Mesenchymal stem cell (in vitro differentiated cells and primary cell): ENCODE measurements around the gene CTSE.
A peak's percentile ranks its signal among the peaks of the same experiment; 100 is the strongest.

Experiments used
- DNase-seq: peaks from one replicate; pipeline ENCODE4 v3.0.0-alpha.2; 2013
- H2AFZ ChIP-seq: one replicate; pipeline ENCODE4 v1.6.1; 2013; ENCODE audit warnings: low read depth, mild to moderate bottlenecking, control low read depth, inconsistent platforms, low read length, moderate library complexity
- H2AK5ac ChIP-seq: 2 replicates; pipeline ENCODE4 v1.6.1; 2013; ENCODE audit warnings: low read length, moderate library complexity, mild to moderate bottlenecking, inconsistent platforms; ENCODE audit not compliant: severe bottlenecking
- H2BK120ac ChIP-seq: one replicate; pipeline ENCODE4 v1.6.1; 2013; ENCODE audit warnings: low read depth, mild to moderate bottlenecking, inconsistent platforms, low read length, moderate library complexity
- H2BK12ac ChIP-seq, 2 experiments: one replicate each; pipeline ENCODE4 v1.6.1; 2013; ENCODE audit warnings: inconsistent platforms in 2 of 2, low read length in 2 of 2, mild to moderate bottlenecking in 2 of 2, moderate library complexity in 2 of 2, control low read depth in 1 of 2
- H2BK15ac ChIP-seq: one replicate; pipeline ENCODE4 v1.6.1; 2013; ENCODE audit warnings: mild to moderate bottlenecking, low read depth, inconsistent platforms; ENCODE audit not compliant: poor library complexity, severe bottlenecking
- H2BK5ac ChIP-seq: 2 replicates; pipeline ENCODE4 v1.6.1; 2013; ENCODE audit warnings: low read depth, mild to moderate bottlenecking, low read length, control low read depth, inconsistent platforms; ENCODE audit not compliant: poor library complexity, severe bottlenecking
- H3K14ac ChIP-seq, 2 experiments: one replicate each; pipeline ENCODE4 v1.6.1; 2013; ENCODE audit warnings: inconsistent platforms in 2 of 2, low read length in 2 of 2, control low read depth in 1 of 2, mild to moderate bottlenecking in 1 of 2, moderate library complexity in 1 of 2
- H3K18ac ChIP-seq, 2 experiments: one replicate each; pipeline ENCODE4 v1.6.1; 2013; ENCODE audit warnings: inconsistent platforms in 2 of 2, low read length in 2 of 2, control low read depth in 1 of 2, low read depth in 1 of 2, mild to moderate bottlenecking in 1 of 2
- H3K23ac ChIP-seq, 2 experiments: one replicate each; pipeline ENCODE4 v1.6.1; 2013; ENCODE audit warnings: inconsistent platforms in 2 of 2, low read length in 2 of 2, mild to moderate bottlenecking in 2 of 2, moderate library complexity in 2 of 2, control low read depth in 1 of 2
- H3K27ac ChIP-seq: 2 replicates; pipeline ENCODE4 v1.5.1; 2013; ENCODE audit warnings: mild to moderate bottlenecking, moderate library complexity, low read length, control low read depth, inconsistent platforms; ENCODE audit not compliant: poor library complexity, severe bottlenecking
- H3K27me3 ChIP-seq, 2 experiments: 2 replicates each; pipeline versions ENCODE4 v1.6.1 to v1.7.0; 2013; ENCODE audit warnings: low read length in 2 of 2, mild to moderate bottlenecking in 2 of 2, moderate library complexity in 2 of 2, control low read depth in 1 of 2, inconsistent platforms in 1 of 2; ENCODE audit not compliant: control insufficient read depth in 1 of 2, insufficient read depth in 1 of 2
- H3K36me3 ChIP-seq, 2 experiments: 2 replicates each; pipeline versions ENCODE4 v1.6.1 to v1.7.0; 2013; ENCODE audit warnings: low read length in 2 of 2, control low read depth in 1 of 2, inconsistent platforms in 1 of 2, low read depth in 1 of 2, mild to moderate bottlenecking in 1 of 2; ENCODE audit not compliant: insufficient read depth in 2 of 2, control insufficient read depth in 1 of 2
- H3K4ac ChIP-seq, 2 experiments: one replicate each; pipeline ENCODE4 v1.6.1; 2013; ENCODE audit warnings: inconsistent platforms in 2 of 2, low read length in 2 of 2, mild to moderate bottlenecking in 2 of 2, moderate library complexity in 2 of 2, control low read depth in 1 of 2, low read depth in 1 of 2
- H3K4me1 ChIP-seq: 2 replicates; pipeline ENCODE4 v1.6.1; 2013; ENCODE audit warnings: low read depth, low read length, control low read depth; ENCODE audit not compliant: control insufficient read depth, insufficient read depth
- H3K4me2 ChIP-seq: 2 replicates; pipeline ENCODE4 v1.6.1; 2013; ENCODE audit warnings: low read length, mild to moderate bottlenecking, inconsistent platforms; ENCODE audit not compliant: poor library complexity, severe bottlenecking
- H3K4me3 ChIP-seq, 2 experiments: 2 replicates each; pipeline versions ENCODE4 v1.5.1 to v1.7.0; 2013; ENCODE audit warnings: low read length in 2 of 2, mild to moderate bottlenecking in 2 of 2, control low read depth in 1 of 2, low read depth in 1 of 2; ENCODE audit not compliant: insufficient read depth in 1 of 2
- H3K79me1 ChIP-seq: replicated peaks from 2 replicates; pipeline ENCODE4 v1.6.1; 2013; ENCODE audit warnings: mild to moderate bottlenecking, control low read depth, low read length, inconsistent platforms; ENCODE audit not compliant: poor library complexity, severe bottlenecking
- H3K9ac ChIP-seq: 2 replicates; pipeline ENCODE4 v1.7.0; 2013; ENCODE audit warnings: mild to moderate bottlenecking, low read length, moderate library complexity
- H3K9me3 ChIP-seq: 2 replicates; pipeline ENCODE4 v1.7.0; 2013; ENCODE audit warnings: mild to moderate bottlenecking, low read length; ENCODE audit not compliant: control insufficient read depth
- H4K8ac ChIP-seq: one replicate; pipeline ENCODE4 v1.6.1; 2013; ENCODE audit warnings: inconsistent platforms, mild to moderate bottlenecking, low read length, moderate library complexity
- H4K91ac ChIP-seq: one replicate; pipeline ENCODE4 v1.6.1; 2013; ENCODE audit warnings: mild to moderate bottlenecking, low read length, inconsistent platforms
- WGBS: methylation state at CpG from one replicate; pipeline ENCODE4 v1.1.7; 2013; ENCODE audit warnings: mixed read lengths; 5-methylcytosine and 5-hydroxymethylcytosine counted together

The CTSE gene

GRCh38 chr1:205963352-205964155, 60.1 kb downstream of the CTSE start:
- Histone ChIP-seq H3K4me3 (no peak overlapping the region), H3K18ac (no peak overlapping the region), H3K27me3 (peaks cover 5 to 57% of the 10 kb centered on the region in 2 experiments), H2AFZ (no peak overlapping the region), H2BK120ac (no peak overlapping the region), H3K9ac (no peak overlapping the region), H2BK5ac (no peak overlapping the region), H4K91ac (no peak overlapping the region), H2AK5ac (no peak overlapping the region), H3K4me2 (no peak overlapping the region), H3K9me3 (no peaks in the 10 kb centered on the region), H2BK15ac (no peak overlapping the region), H4K8ac (no peak overlapping the region), H2BK12ac (no peak overlapping the region), H3K4me1 (no peaks in the 10 kb centered on the region), H3K79me1 (no peaks in the 10 kb centered on the region), H3K4ac (no peak overlapping the region), H3K23ac (no peak overlapping the region), H3K14ac (no peak overlapping the region), H3K27ac (no peak overlapping the region), H3K36me3 (no peaks in the 10 kb centered on the region)
- WGBS, result 88% methylated on average over 15 of the region's 16 CpGs
- DNase-seq, result peak; percentile 4

- Histone ChIP-seq H3K27me3 (peaks cover 5 to 60% of the 10 kb centered on the region in 2 experiments), H3K9ac (no peak overlapping the region), H3K79me1 (no peaks in the 10 kb centered on the region), H3K27ac (no peak overlapping the region), H3K9me3 (no peaks in the 10 kb centered on the region), H2AFZ (no peak overlapping the region), H3K36me3 (no peaks in the 10 kb centered on the region), H3K4me3 (no peak overlapping the region), H2BK15ac (no peak overlapping the region), H3K4me2 (no peak overlapping the region), H3K4me1 (no peaks in the 10 kb centered on the region), H2BK5ac (no peak overlapping the region), H2AK5ac (no peak overlapping the region), H2BK12ac (no peak overlapping the region), H3K18ac (no peak overlapping the region), H4K91ac (no peak overlapping the region), H2BK120ac (no peak overlapping the region), H3K23ac (no peak overlapping the region), H4K8ac (no peak overlapping the region), H3K14ac (no peak overlapping the region), H3K4ac (no peak overlapping the region)
- DNase-seq, result no peak
- WGBS, result 80% methylated on average over 6 of the region's 6 CpGs
Measured at GRCh38 chr1:205962821-205963221, 60.9 kb downstream of the CTSE start.

- no peak overlapping the region for H3K9ac ChIP-seq
- H2AK5ac ChIP-seq, result no peak overlapping the region
- no peak overlapping the region for H3K4me2 ChIP-seq
- peaks cover 5 to 62% of the 10 kb centered on the region in 2 experiments for H3K27me3 ChIP-seq
- H3K4me1 ChIP-seq, result no peaks in the 10 kb centered on the region
- no peak overlapping the region for H3K18ac ChIP-seq
- no peak overlapping the region for H2BK5ac ChIP-seq
- no peaks in the 10 kb centered on the region for H3K79me1 ChIP-seq
- H3K9me3 ChIP-seq, result no peaks in the 10 kb centered on the region
- no peak overlapping the region for H4K8ac ChIP-seq
- no peak for DNase-seq
- no peak overlapping the region for H3K4ac ChIP-seq
- no peaks in the 10 kb centered on the region for H3K36me3 ChIP-seq
- 92% methylated on average over 7 of the region's 9 CpGs for WGBS
- H2BK15ac ChIP-seq, result no peak overlapping the region
- H3K23ac ChIP-seq, result no peak overlapping the region
- H2AFZ ChIP-seq, result no peak overlapping the region
- H3K14ac ChIP-seq, result no peak overlapping the region
- no peak overlapping the region for H2BK120ac ChIP-seq
- H3K27ac ChIP-seq, result no peak overlapping the region
- H2BK12ac ChIP-seq, result no peak overlapping the region
- H4K91ac ChIP-seq, result no peak overlapping the region
- H3K4me3 ChIP-seq, result no peak overlapping the region
Measured at GRCh38 chr1:205961991-205962820, 61.5 kb downstream of the CTSE start.

- Histone ChIP-seq H3K79me1 (no peaks in the 10 kb centered on the region), H3K9ac (no peak overlapping the region), H3K4me1 (no peaks in the 10 kb centered on the region), H2BK5ac (no peak overlapping the region), H2BK15ac (no peak overlapping the region), H3K4me3 (no peak overlapping the region), H3K4ac (no peak overlapping the region), H2BK120ac (no peak overlapping the region), H4K91ac (no peak overlapping the region), H3K4me2 (no peak overlapping the region), H3K27me3 (peaks cover 5 to 68% of the 10 kb centered on the region in 2 experiments), H3K14ac (no peak overlapping the region), H2BK12ac (no peak overlapping the region), H4K8ac (no peak overlapping the region), H3K27ac (no peak overlapping the region), H2AFZ (no peak overlapping the region), H3K9me3 (no peaks in the 10 kb centered on the region), H3K18ac (no peak overlapping the region), H3K36me3 (no peaks in the 10 kb centered on the region), H3K23ac (no peak overlapping the region), H2AK5ac (no peak overlapping the region)
- 33% methylated on average over 2 of the region's 2 CpGs for WGBS
- DNase-seq, result peak; percentile 14
Measured at GRCh38 chr1:205961405-205961804, 62.3 kb downstream of the CTSE start.
